Measurements from ENCODE around the gene SEMA6D.

GRCh38 chr15:47737477-47737876, 20.2 kb downstream of the SEMA6D start:
- TF ChIP-seq SIN3A (IDR thresholded peaks at IDR 0.05; ENCODE audit: borderline replicate concordance, insufficient read depth, low read depth, low read length) (no peak), CTCF (IDR thresholded peaks at IDR 0.05) (no peak), POLR2AphosphoS5 (IDR thresholded peaks at IDR 0.05; ENCODE audit: low read depth, low read length) (no peak), TCF7L2 (IDR thresholded peaks at IDR 0.05; ENCODE audit: low read depth, low read length) (no peak)
- TF ChIP-seq, protein P1, sequence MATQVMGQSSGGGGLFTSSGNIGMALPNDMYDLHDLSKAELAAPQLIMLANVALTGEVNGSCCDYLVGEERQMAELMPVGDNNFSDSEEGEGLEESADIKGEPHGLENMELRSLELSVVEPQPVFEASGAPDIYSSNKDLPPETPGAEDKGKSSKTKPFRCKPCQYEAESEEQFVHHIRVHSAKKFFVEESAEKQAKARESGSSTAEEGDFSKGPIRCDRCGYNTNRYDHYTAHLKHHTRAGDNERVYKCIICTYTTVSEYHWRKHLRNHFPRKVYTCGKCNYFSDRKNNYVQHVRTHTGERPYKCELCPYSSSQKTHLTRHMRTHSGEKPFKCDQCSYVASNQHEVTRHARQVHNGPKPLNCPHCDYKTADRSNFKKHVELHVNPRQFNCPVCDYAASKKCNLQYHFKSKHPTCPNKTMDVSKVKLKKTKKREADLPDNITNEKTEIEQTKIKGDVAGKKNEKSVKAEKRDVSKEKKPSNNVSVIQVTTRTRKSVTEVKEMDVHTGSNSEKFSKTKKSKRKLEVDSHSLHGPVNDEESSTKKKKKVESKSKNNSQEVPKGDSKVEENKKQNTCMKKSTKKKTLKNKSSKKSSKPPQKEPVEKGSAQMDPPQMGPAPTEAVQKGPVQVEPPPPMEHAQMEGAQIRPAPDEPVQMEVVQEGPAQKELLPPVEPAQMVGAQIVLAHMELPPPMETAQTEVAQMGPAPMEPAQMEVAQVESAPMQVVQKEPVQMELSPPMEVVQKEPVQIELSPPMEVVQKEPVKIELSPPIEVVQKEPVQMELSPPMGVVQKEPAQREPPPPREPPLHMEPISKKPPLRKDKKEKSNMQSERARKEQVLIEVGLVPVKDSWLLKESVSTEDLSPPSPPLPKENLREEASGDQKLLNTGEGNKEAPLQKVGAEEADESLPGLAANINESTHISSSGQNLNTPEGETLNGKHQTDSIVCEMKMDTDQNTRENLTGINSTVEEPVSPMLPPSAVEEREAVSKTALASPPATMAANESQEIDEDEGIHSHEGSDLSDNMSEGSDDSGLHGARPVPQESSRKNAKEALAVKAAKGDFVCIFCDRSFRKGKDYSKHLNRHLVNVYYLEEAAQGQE (IDR thresholded peaks at IDR 0.05; ENCODE audit: insufficient read depth in 1 of 2, low read depth in 2 of 2, low read length in 1 of 2): no peak

Data from Panc1 (cell line).